WI38 (cell line): ENCODE results near the gene NSD1.

ENCODE experiments used
- H3K4me3 ChIP-seq: 2 replicates; pipeline ENCODE4 v1.5.1; 2011; ENCODE audit warnings: low read depth, mild to moderate bottlenecking, control low read depth, low read length
- TF ChIP-seq, protein P1 (sequence below): IDR thresholded peaks from 2 replicates; pipeline ENCODE4 v1.5.1; 2012; ENCODE audit warnings: low read depth, mild to moderate bottlenecking, control low read depth, low read length

The NSD1 gene

DNA sequence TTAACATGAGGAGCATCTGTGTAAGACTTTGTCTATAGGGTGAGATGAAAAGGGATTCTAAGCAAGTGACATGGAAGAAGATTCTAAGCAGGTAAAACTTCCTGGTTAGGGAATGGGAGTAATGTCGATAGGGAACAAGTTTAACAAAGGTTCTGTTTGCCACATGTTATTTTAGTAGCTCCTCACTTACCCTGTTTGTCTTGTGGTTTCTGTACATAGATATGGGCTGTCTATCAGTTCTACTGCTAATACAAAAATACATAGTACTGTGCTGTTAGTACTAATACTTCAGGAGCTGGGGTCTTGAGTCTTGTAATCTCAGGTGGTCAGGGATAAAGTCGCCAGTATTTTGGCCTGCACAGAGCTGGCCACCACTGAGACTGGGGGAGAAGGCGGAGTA, 137.1 kb downstream of the NSD1 start:
- H3K4me3 ChIP-seq: no peak overlapping the region
- TF ChIP-seq, protein P1, sequence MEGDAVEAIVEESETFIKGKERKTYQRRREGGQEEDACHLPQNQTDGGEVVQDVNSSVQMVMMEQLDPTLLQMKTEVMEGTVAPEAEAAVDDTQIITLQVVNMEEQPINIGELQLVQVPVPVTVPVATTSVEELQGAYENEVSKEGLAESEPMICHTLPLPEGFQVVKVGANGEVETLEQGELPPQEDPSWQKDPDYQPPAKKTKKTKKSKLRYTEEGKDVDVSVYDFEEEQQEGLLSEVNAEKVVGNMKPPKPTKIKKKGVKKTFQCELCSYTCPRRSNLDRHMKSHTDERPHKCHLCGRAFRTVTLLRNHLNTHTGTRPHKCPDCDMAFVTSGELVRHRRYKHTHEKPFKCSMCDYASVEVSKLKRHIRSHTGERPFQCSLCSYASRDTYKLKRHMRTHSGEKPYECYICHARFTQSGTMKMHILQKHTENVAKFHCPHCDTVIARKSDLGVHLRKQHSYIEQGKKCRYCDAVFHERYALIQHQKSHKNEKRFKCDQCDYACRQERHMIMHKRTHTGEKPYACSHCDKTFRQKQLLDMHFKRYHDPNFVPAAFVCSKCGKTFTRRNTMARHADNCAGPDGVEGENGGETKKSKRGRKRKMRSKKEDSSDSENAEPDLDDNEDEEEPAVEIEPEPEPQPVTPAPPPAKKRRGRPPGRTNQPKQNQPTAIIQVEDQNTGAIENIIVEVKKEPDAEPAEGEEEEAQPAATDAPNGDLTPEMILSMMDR: no peak

- TF ChIP-seq, protein P1: no peak
- no peak overlapping the region for H3K4me3 ChIP-seq
These were observed 137.5 kb downstream of the NSD1 start for GRCh38 chr5:177271113-177271512.

DNA sequence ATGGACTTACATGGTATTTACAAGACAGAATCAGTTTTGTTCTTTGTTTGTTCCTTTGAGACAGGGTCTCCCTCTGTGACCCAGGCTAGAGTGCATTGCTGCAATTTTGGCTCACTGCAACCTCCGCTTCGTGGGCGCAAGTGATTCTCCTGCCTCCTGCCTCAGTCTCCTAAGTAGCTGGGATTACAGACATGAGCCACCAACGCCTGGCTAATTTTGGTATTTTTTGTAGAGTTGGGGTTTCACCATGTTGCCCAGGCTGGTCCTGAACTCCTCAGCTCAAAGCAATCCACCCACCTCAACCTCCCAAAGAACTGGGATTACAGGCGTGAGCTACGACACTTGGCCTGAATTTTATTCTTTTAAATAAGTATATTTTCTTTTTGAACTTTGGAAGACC, 142.3 kb downstream of the NSD1 start:
- TF ChIP-seq, protein P1: no peak
- no peak overlapping the region for H3K4me3 ChIP-seq

DNA sequence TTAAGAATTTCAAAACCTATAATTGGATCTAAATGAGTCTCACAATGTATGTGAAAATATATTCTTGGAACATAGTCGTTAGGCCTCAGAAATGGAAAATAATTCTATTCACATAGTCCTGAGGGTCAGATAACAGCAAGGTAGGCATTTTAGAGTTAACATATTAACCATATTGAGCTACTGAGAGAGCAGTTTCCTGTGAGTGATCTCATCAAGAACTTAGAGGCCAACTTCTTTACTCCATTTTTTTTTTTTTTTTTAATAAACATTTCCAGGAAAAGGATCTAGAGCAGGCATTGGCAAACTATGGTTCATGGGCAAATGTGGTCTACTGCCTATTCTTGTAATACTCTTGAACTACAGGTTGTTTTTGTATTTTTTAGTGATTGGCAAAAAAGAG, 143.3 kb downstream of the NSD1 start:
- TF ChIP-seq, protein P1: no peak
- no peak overlapping the region for H3K4me3 ChIP-seq

GRCh38 chr5:177288191-177288590, 154.6 kb downstream of the NSD1 start:
- no peak overlapping the region for H3K4me3 ChIP-seq
- TF ChIP-seq, protein P1: no peak

GRCh38 chr5:177290816-177291596, 157.4 kb downstream of the NSD1 start:
- TF ChIP-seq, protein P1: no peak
- H3K4me3 ChIP-seq: no peak overlapping the region

- TF ChIP-seq, protein P1: no peak
- H3K4me3 ChIP-seq: no peak overlapping the region
These were observed 158.2 kb downstream of the NSD1 start for GRCh38 chr5:177291735-177292134.
